SH-SY5Y (cell line): ENCODE results near the gene SLC35G2.

Experiments
- GATA2 ChIP-seq: IDR thresholded peaks from 2 replicates; pipeline ENCODE4 v1.6.1; 2011; ENCODE audit warnings: mild to moderate bottlenecking, low read depth, low read length
- GATA3 ChIP-seq: IDR thresholded peaks from 2 replicates; pipeline ENCODE4 v1.6.1; 2011; ENCODE audit warnings: low read depth, mild to moderate bottlenecking, low read length, moderate library complexity

DNA sequence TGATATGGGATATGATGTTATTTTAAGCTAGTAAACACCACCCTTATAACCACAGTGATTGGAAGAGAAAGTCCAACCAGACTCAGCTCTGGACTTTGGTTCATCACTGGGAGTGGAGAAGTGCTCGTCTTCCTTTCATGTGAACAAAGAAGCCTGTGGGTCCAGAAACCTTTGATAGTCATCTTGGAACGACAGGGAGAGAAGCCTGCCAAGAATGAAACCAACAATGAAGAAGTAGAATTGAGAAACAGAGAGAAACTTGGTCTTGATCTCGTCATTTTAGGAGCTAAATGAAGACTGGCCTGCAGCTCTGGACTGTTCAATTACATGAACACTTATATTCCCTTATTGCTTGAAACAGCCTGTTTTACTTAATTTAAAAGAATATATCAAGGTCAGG, 13.1 kb upstream of the SLC35G2 start:
- TF ChIP-seq GATA3: no peak
- no peak for TF ChIP-seq GATA2
